Astrocyte of the spinal cord (primary cell): Measurements from ENCODE around the gene HMCN1.
A peak's percentile ranks its signal among the peaks of the same experiment; 100 is the strongest.
"Not testable (repeated sequence)": the region's sequence is repeated elsewhere in the genome, so short reads cannot be mapped to it uniquely, and the experiment has no call there.

Experiments used
- DNase-seq: peaks from one replicate; pipeline ENCODE4 v3.0.0; 2011; ENCODE audit warnings: low read depth, low spot score
- H3K4me3 ChIP-seq: 2 replicates; pipeline ENCODE4 v1.5.1; 2011; ENCODE audit warnings: low read depth, mild to moderate bottlenecking, low read length, moderate library complexity
- CTCF ChIP-seq: IDR thresholded peaks from 2 replicates; pipeline ENCODE4 v1.5.1; 2012; ENCODE audit warnings: low read depth, mild to moderate bottlenecking, low read length, inconsistent platforms
- in situ Hi-C: cut with HindIII; loops from 2 replicates; pipeline ENCODE4 v1.10.0; 2017; ENCODE audit warnings: low sequenced_read_pairs

The HMCN1 gene

GRCh38 chr1:185790194-185790735 is 56.1 kb downstream of the HMCN1 start:
- DNase-seq = peak; percentile 59
- in situ Hi-C loops = no loop called here
- no peak for TF ChIP-seq CTCF
- no peak overlapping the region for H3K4me3 ChIP-seq

GRCh38 chr1:185792040-185792439 is 57.8 kb downstream of the HMCN1 start:
- no peak for DNase-seq
- no peak for TF ChIP-seq CTCF
- H3K4me3 ChIP-seq = no peak overlapping the region
- in situ Hi-C loops = no loop called here

- in situ Hi-C loops, H3K4me3 ChIP-seq, DNase-seq: not testable (repeated sequence)
Observed at GRCh38 chr1:185794495-185794894, 60.3 kb downstream of the HMCN1 start.

- peak; percentile 84 for DNase-seq
- in situ Hi-C loops = no loop called here
- TF ChIP-seq CTCF = no peak
- no peak overlapping the region for H3K4me3 ChIP-seq
Observed at GRCh38 chr1:185795181-185795580, 61.0 kb downstream of the HMCN1 start.

GRCh38 chr1:185798505-185798904 is 64.3 kb downstream of the HMCN1 start:
- TF ChIP-seq CTCF = no peak
- H3K4me3 ChIP-seq = no peak overlapping the region
- no peak for DNase-seq
- in situ Hi-C loops = no loop called here

GRCh38 chr1:185803241-185803640 is 69.0 kb downstream of the HMCN1 start:
- in situ Hi-C loops = no loop called here
- DNase-seq = no peak
- no peak overlapping the region for H3K4me3 ChIP-seq
- TF ChIP-seq CTCF = no peak

- no peak for TF ChIP-seq CTCF
- peak; percentile 43 for DNase-seq
- in situ Hi-C loops = no loop called here
- H3K4me3 ChIP-seq = no peak overlapping the region
Observed at GRCh38 chr1:185804206-185804605, 70.0 kb downstream of the HMCN1 start.
